Mesothelial cell of epicardium (in vitro differentiated cells): ENCODE results near the gene FAM200C. TPM values are rescaled to one million over a fixed set of nuclear protein-coding genes. Genes with fewer than 3 reads are reported as not detected.
A peak's percentile ranks its signal among the peaks of the same experiment; 100 is the strongest.

Experiments
- DNase-seq, 2 experiments: peaks; one replicate each; pipeline ENCODE4 v3.0.0; 2021; ENCODE audit warnings: low spot score in 2 of 2; ENCODE audit not compliant: unreplicated experiment in 2 of 2
- H3K27ac Mint-ChIP-seq: 2 replicates; pipeline ENCODE4 v1.8.0; 2021; ENCODE audit warnings: mixed read lengths
- H3K27me3 Mint-ChIP-seq: 2 replicates; pipeline ENCODE4 v1.8.0; 2021; ENCODE audit warnings: low read depth, mixed read lengths
- H3K36me3 Mint-ChIP-seq: 2 replicates; pipeline ENCODE4 v1.8.0; 2021; ENCODE audit warnings: mixed read lengths
- H3K4me1 Mint-ChIP-seq: 2 replicates; pipeline ENCODE4 v1.8.0; 2021; ENCODE audit warnings: mixed read lengths
- H3K4me3 Mint-ChIP-seq: 2 replicates; pipeline ENCODE4 v1.8.0; 2021; ENCODE audit warnings: mild to moderate bottlenecking, moderate library complexity, mixed read lengths
- H3K9me3 Mint-ChIP-seq: 2 replicates; pipeline ENCODE4 v1.8.0; 2021; ENCODE audit warnings: mixed read lengths
- CTCF ChIP-seq: fragments of 200-600 bp; sonication (generic); IDR thresholded peaks from one replicate; pipeline ENCODE4 v1.5.0; 2021; ENCODE audit warnings: antibody characterized with exemption; ENCODE audit not compliant: unreplicated experiment
- total RNA-seq: library from RNA; stranded (reverse); gene quantifications from 3 replicates; pipeline ENCODE4 v1.2.1, GENCODE V29; 2021

The FAM200C gene
- total RNA-seq, 1 donor from 2014 or later = 6.6 TPM

GRCh38 chr5:160419458-160420330 lies 19.8 kb upstream of the FAM200C start:
- H3K27ac Mint-ChIP-seq = peak overlapping the region; percentile 98
- no peak for TF ChIP-seq CTCF
- H3K27me3 Mint-ChIP-seq = no peaks in the 10 kb centered on the region
- no peaks in the 10 kb centered on the region for H3K9me3 Mint-ChIP-seq
- H3K36me3 Mint-ChIP-seq = peaks cover under 1% of the 10 kb centered on the region
- DNase-seq = no peak
- peak overlapping the region; percentile 98 for H3K4me3 Mint-ChIP-seq
- H3K4me1 Mint-ChIP-seq = peaks cover 58% of the 10 kb centered on the region

- Mint-ChIP-seq H3K36me3 (no peaks in the 10 kb centered on the region), H3K9me3 (no peaks in the 10 kb centered on the region), H3K4me1 (peaks cover 51% of the 10 kb centered on the region), H3K4me3 (peak within 1 kb of the TSS; percentile 98), H3K27me3 (no peaks in the 10 kb centered on the region), H3K27ac (peak within 1 kb of the TSS; percentile 98)
- TF ChIP-seq CTCF = no peak
- peak; percentile 87 to 98 for DNase-seq
These were observed 19.0 kb upstream of the FAM200C start, which contains the start of gene SLU7 for GRCh38 chr5:160418561-160419457. Gene SLU7, minus strand, starts transcription at chr5:160419081. Its CDS starts 3,787 bp downstream, at chr5:160415294.

GRCh38 chr5:160398806-160399205 lies 1.0 kb downstream of the FAM200C start:
- no peaks in the 10 kb centered on the region for H3K9me3 Mint-ChIP-seq
- peak overlapping the region; percentile 89 for H3K4me3 Mint-ChIP-seq
- peaks cover 21% of the 10 kb centered on the region for H3K4me1 Mint-ChIP-seq
- DNase-seq = no peak
- H3K36me3 Mint-ChIP-seq = peaks cover 8% of the 10 kb centered on the region
- no peak for TF ChIP-seq CTCF
- H3K27ac Mint-ChIP-seq = peak overlapping the region; percentile 99
- H3K27me3 Mint-ChIP-seq = no peaks in the 10 kb centered on the region

GRCh38 chr5:160397492-160397891 lies 2.4 kb downstream of the FAM200C start:
- TF ChIP-seq CTCF = no peak
- H3K4me1 Mint-ChIP-seq = peaks cover 21% of the 10 kb centered on the region
- H3K9me3 Mint-ChIP-seq = no peaks in the 10 kb centered on the region
- no peak overlapping the region for H3K4me3 Mint-ChIP-seq
- DNase-seq = no peak
- H3K27ac Mint-ChIP-seq = no peak overlapping the region
- no peaks in the 10 kb centered on the region for H3K36me3 Mint-ChIP-seq
- no peaks in the 10 kb centered on the region for H3K27me3 Mint-ChIP-seq

- TF ChIP-seq CTCF = no peak
- H3K27ac Mint-ChIP-seq = no peak overlapping the region
These were observed 4.7 kb downstream of the FAM200C start for GRCh38 chr5:160395111-160395510.

More at GRCh38 chr5:160395111-160395510, 4.7 kb downstream of the FAM200C start:
- Mint-ChIP-seq H3K36me3 (peaks cover 3% of the 10 kb centered on the region), H3K4me1 (peaks cover 17% of the 10 kb centered on the region), H3K9me3 (no peaks in the 10 kb centered on the region), H3K4me3 (no peak overlapping the region), H3K27me3 (no peaks in the 10 kb centered on the region)
- no peak for DNase-seq
